Measurements from ENCODE around the gene TSPAN32. TPM values are rescaled to one million over a fixed set of nuclear protein-coding genes. Genes with fewer than 3 reads are reported as not detected.

The TSPAN32 gene
- total RNA-seq, 1 experiment from 2014 or later, result not detected

DNA sequence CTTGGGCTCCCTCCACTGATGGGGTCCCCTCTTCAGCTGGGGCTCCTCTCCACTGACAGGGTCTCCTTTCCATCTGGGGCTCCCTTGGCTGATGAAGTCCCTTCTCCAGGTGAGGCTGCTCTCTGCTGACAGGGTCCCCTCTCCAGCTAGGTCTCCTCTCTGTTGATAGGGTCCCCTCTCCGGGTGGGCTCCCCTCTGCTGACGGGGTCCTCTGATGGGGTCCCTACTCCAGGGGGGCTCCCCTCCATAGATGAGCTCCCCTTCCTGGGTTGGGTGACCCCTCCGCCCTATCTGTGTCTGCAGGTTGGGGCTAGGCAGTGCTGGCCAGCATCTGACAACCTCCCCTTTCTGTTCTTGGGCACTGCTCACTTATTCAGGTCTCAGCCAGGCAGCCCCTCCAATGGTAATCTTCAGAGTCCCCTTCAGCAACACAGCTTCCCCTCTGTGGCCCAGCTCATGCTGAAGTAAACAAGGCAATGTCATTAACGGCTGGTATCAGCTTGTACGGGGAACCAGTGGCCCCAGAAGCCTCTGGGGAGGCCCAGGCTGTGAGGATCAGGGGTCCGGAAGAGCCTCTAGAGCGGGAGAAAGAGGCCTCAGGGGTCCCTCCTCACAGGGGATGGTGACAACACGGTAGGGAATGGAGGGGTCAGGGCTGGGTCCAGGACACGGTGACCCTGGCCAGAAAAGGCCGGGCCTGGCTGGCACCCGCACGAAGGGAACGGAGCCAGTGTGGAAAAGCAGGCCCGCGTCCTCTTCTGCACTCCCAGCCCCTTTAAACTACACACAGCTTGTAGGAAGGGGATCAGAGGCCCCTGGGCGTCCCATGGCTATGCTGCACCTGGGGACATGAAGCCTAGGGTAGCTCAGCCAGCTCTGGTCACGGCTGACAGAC lies 65.7 kb downstream of the TSPAN32 start:
- no peak overlapping the region for H3K27ac ChIP-seq (ENCODE audit: low read length)
- in situ Hi-C loops (cut with HindIII; ENCODE audit: low pct_unique_long_range_greater_than_20kb, low sequenced_read_pairs) (no loop called here), intact Hi-C loops (cut with micrococcal nuclease; ENCODE audit: unreplicated experiment) (no loop called here)
- POLR2A ChIA-PET, result interaction anchor here (1.5 kb wide), 1 partner anchor 9 kb away, joined by 8 read pairs; the partner anchor contains the start of gene CD81
- BruUV-seq (replicated peaks), result no TSS peak
- DNase-seq (ENCODE audit: low read depth, low spot score) (no peak), ATAC-seq (no peak)
- H3K4me3 ChIP-seq (ENCODE audit: low read depth in 2 of 2, low read length in 2 of 2), result no peak overlapping the region
- CTCF ChIA-PET, result interaction anchor here (0.6 kb wide), 3 partner anchors 23 to 62 kb away, joined by 3 read pairs; no protein-coding TSS in a partner anchor
- no peaks in the 10 kb centered on the region for H3K9me3 ChIP-seq (ENCODE audit: control insufficient read depth, insufficient read depth, low read depth, low read length)
- H3K27me3 ChIP-seq (ENCODE audit: control insufficient read depth, insufficient read depth, low read length), result no peaks in the 10 kb centered on the region
- no peaks in the 10 kb centered on the region for H3K36me3 ChIP-seq (ENCODE audit: control insufficient read depth, insufficient read depth, low read length)
- TF ChIP-seq POLR2AphosphoS5 (IDR thresholded peaks at IDR 0.05; ENCODE audit: low read depth, low read length), result no peak
- H3K4me1 ChIP-seq (ENCODE audit: control insufficient read depth, insufficient read depth, low read length), result no peaks in the 10 kb centered on the region

Other genes starting within 250 kb of the TSPAN32 start
- 14.5 TPM for gene IGF2, start 162.6 kb upstream of the TSPAN32 start, total RNA-seq (2021; ENCODE audit: unreplicated experiment)
- gene INS, start 140.8 kb upstream of the TSPAN32 start, total RNA-seq (2021; ENCODE audit: unreplicated experiment), result not detected
- gene TH, start 130.2 kb upstream of the TSPAN32 start, total RNA-seq (2021; ENCODE audit: unreplicated experiment), result not detected
- not detected for gene ASCL2, start 31.4 kb upstream of the TSPAN32 start, total RNA-seq (2021; ENCODE audit: unreplicated experiment)
- 0.31 TPM for gene C11orf21, start 95 bp upstream of the TSPAN32 start, total RNA-seq (2021; ENCODE audit: unreplicated experiment)
- 416 TPM for gene CD81, start 75.3 kb downstream of the TSPAN32 start, total RNA-seq (2021; ENCODE audit: unreplicated experiment)
- 132 TPM for gene TSSC4, start 98.7 kb downstream of the TSPAN32 start, total RNA-seq (2021; ENCODE audit: unreplicated experiment)
- gene TRPM5, start 142.5 kb downstream of the TSPAN32 start, total RNA-seq (2021; ENCODE audit: unreplicated experiment), result 0.08 TPM
- 1.0 TPM for gene KCNQ1, start 143.0 kb downstream of the TSPAN32 start, total RNA-seq (2021; ENCODE audit: unreplicated experiment)